LNCAP (cell line): Measurements from ENCODE around the gene VMA21.

Experiments used
- TF ChIP-seq, protein P1 (sequence below): fragments of 450-650 bp; IDR thresholded peaks from 2 replicates; pipeline ENCODE4 v1.5.1; 2017; ENCODE audit warnings: mild to moderate bottlenecking

VMA21 gene

DNA sequence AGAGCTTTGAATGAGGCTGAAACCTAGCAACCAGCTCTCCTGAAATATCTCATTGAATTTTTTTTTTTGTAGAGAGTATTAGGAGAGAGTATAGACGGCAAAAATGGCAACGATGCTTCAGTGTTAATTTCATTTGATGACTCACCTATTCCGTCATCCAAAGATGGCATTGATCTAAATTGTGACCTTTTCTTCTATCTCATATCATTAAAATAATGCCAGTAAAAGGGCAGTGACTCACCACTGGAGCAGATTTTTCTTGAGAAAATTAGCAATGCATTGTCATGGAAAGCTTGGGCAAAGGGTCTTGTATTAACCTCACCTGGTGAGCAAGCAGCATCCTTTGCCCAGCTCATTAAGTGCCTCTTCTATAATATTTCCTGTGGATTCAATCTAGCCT is 19.6 kb downstream of the VMA21 start:
- TF ChIP-seq, protein P1, sequence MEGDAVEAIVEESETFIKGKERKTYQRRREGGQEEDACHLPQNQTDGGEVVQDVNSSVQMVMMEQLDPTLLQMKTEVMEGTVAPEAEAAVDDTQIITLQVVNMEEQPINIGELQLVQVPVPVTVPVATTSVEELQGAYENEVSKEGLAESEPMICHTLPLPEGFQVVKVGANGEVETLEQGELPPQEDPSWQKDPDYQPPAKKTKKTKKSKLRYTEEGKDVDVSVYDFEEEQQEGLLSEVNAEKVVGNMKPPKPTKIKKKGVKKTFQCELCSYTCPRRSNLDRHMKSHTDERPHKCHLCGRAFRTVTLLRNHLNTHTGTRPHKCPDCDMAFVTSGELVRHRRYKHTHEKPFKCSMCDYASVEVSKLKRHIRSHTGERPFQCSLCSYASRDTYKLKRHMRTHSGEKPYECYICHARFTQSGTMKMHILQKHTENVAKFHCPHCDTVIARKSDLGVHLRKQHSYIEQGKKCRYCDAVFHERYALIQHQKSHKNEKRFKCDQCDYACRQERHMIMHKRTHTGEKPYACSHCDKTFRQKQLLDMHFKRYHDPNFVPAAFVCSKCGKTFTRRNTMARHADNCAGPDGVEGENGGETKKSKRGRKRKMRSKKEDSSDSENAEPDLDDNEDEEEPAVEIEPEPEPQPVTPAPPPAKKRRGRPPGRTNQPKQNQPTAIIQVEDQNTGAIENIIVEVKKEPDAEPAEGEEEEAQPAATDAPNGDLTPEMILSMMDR: no peak

DNA sequence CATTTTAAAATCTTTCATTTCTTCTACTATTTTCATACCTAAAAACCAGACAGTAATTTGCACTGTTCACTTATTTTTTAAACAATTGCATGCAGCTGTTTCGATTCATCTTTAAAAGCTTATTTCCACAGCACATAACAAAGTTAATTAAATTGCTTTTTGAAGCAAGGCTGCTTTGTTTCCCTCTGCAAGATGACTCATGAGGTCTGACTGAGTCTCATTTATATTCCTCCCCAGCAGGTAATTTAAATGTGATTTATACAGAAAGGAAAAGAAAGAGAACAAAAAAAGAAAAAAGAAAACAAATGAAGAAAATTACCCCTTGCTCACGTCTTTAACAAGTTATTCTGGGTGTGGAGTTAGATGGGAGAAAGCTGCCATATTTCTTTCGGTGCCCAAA is 22.8 kb downstream of the VMA21 start:
- TF ChIP-seq, protein P1: no peak

DNA sequence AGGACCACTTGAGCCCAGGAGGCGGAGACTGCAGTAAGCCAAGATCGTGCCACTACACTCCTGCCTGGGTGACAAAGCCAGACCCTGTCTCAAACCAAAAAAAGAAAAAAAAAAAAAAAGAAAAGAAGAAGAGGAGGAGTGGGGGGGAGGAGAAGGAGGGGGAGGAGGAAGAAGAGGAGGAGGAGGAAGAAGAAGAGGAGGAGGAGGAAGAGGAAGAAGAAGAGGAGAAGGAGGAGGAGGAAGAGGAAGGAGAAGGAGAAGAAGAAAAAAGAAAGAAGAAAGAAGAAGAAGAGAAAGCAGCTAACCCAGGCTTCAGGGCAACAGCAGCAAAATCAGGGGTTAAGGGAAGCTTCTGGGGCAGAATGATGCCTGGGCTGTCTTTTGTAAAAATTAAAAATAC is 27.5 kb downstream of the VMA21 start:
- TF ChIP-seq, protein P1: no peak

DNA sequence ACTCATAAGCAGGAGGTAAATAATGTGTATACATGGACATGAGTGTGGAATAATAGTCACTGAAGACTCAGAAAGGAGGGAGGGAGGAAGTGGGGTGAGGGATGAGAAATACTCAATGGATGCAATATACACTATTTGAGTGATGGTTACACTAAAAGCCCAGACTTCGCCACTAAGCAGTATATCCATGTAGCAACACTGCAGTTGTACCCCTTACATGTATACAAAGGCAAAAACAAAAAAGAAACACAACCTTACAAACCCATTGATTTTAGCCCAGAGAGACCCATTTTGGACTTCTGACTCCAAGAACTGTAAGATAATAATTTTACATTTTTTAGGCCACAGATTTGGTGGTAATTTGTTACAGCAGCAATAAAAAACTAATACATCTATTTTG is 51.5 kb downstream of the VMA21 start:
- TF ChIP-seq, protein P1: no peak

DNA sequence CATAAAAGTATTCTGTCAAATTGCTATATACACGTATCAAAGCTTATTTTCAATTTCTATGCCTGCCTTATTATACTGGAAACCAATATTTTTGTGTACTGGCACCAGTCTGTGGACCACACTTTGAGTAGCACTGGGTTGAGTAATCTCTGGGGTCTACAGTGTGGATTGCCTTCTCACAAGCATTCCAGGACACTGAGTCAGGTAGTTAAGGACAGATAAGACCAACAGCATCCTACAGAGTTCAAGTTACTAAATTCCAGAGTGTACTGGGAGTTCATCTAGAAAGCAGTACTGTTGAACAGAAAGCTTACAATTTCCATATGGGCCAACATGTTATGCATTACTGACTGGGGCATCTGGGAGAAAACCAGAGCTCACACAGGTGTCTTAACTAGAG is 61.8 kb downstream of the VMA21 start:
- TF ChIP-seq, protein P1: no peak
